ENCODE measurements around the gene STIMATE.

Gene STIMATE

DNA sequence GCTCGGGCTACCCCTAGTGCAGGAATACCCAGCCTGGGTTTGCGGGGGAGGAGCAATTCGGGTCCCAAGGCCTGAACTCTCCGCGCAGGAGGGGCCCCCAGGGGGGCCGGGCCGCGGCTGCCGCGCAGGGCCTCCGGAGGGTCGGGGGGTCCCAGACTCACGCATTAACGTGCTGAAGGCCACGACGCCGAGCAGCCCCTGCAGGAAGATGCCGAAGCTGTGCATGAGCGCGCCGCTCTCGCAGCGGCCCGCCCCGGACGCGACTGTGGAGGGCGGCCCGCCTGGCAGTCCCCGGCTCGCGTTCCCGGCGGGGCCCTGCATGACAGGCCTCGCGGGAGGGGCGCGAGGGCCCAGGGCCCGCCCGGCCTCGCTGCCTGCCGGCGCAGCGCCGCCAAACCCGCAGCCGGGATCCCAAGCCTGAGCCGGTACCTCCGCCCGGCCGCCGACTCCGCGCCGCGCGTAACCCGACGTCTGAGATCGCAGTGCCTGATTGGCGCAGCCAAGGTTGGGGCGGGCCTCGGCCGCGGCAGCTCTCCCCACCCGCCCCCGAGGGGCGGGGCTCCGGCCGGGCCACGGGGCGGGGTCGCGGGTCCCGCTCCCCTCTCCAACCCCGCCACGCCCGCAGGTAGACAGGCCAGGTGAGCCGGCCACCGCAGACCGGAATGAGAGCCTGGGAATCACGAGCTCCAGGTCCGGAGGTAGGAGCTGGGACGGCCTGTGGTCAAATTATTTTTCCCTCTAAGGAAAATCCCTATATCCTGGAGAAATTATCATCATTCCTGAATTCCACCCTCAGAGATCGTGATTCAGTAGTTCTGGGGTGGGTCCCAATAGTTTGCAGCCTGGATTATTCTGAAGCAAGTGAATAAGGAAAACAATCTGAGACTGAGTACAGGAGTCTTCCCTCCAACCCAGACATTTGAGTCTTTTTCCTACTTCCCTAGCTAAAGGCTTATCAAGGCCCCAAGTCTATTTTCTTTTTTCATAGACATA is at the start of gene STIMATE:
Gene STIMATE (minus strand): TSS at position 419 of the 993 bp plus-strand sequence. CDS start 98 bp downstream, at position 321.
- Mint-ChIP-seq H3K9me3 (no peaks in the 10 kb centered on the region), H3K27me3 (no peaks in the 10 kb centered on the region), H3K4me1 (peaks cover 44% of the 10 kb centered on the region)

GRCh38 chr3:52939600-52939999 is 42.3 kb upstream of the STIMATE start:
- Mint-ChIP-seq H3K27ac (no peak overlapping the region), H3K9me3 (no peaks in the 10 kb centered on the region), H3K27me3 (no peaks in the 10 kb centered on the region), H3K4me3 (no peak overlapping the region), H3K4me1 (peaks cover 15% of the 10 kb centered on the region)
- no peak for ATAC-seq
- no peak for DNase-seq

More for the DNA sequence above, at the start of gene STIMATE:
- Mint-ChIP-seq H3K27ac (peak within 1 kb of the TSS; percentile 66 to 94), H3K4me3 (peak within 1 kb of the TSS; percentile 95 to 98)
- ATAC-seq (peak; percentile 95), DNase-seq (peak; percentile 86 to 87)

GRCh38 chr3:52934630-52935530 is 37.5 kb upstream of the STIMATE start:
- no peaks in the 10 kb centered on the region for H3K9me3 Mint-ChIP-seq
- H3K27ac Mint-ChIP-seq: peak overlapping the region in 1 of 2 donors; percentile 42
- H3K27me3 Mint-ChIP-seq: no peaks in the 10 kb centered on the region
- peak overlapping the region in 1 of 2 donors; percentile 49 for H3K4me3 Mint-ChIP-seq
- DNase-seq (peak; percentile 34 to 65), ATAC-seq (peak; percentile 98)
- H3K4me1 Mint-ChIP-seq: peaks cover 14% of the 10 kb centered on the region

DNA sequence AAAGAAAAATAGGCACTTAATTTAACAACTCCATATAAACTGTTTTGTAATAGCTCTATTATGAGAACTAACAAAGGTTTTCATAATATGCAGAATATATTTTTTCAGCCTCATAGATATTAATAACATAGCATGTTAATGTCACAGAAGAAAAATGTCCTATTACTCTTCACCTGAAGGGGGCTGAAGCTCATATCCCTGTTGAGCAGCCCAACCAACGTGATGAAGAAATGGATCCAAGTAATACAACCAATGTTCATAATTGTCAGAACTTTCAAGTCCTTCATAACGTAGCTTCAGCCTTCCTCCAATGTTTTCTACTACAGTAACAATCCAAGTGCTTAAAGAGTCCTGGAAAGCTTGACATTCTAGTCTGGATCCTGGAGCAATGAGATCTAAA is 34.5 kb upstream of the STIMATE start:
- Mint-ChIP-seq H3K4me3 (no peak overlapping the region), H3K27me3 (no peaks in the 10 kb centered on the region), H3K4me1 (peaks cover 9% of the 10 kb centered on the region), H3K9me3 (no peaks in the 10 kb centered on the region), H3K27ac (no peak overlapping the region)
- DNase-seq: no peak
- ATAC-seq: no peak

GRCh38 chr3:52931328-52931727 is 34.0 kb upstream of the STIMATE start:
- Mint-ChIP-seq H3K4me3 (no peak overlapping the region), H3K27ac (peak overlapping the region in 1 of 2 donors; percentile 68), H3K4me1 (peaks cover 9% of the 10 kb centered on the region), H3K9me3 (no peaks in the 10 kb centered on the region), H3K27me3 (no peaks in the 10 kb centered on the region)
- ATAC-seq (no peak), DNase-seq (no peak)

- peaks cover 9% of the 10 kb centered on the region for H3K4me1 Mint-ChIP-seq
- no peak overlapping the region for H3K4me3 Mint-ChIP-seq
- DNase-seq: no peak
- H3K27ac Mint-ChIP-seq: no peak overlapping the region
- H3K27me3 Mint-ChIP-seq: no peaks in the 10 kb centered on the region
- no peak for ATAC-seq
- H3K9me3 Mint-ChIP-seq: no peaks in the 10 kb centered on the region
Measured at GRCh38 chr3:52930748-52931147, 33.4 kb upstream of the STIMATE start.

GRCh38 chr3:52926554-52926953 is 29.2 kb upstream of the STIMATE start:
- DNase-seq (no peak), ATAC-seq (no peak)
- no peaks in the 10 kb centered on the region for H3K27me3 Mint-ChIP-seq
- no peaks in the 10 kb centered on the region for H3K4me1 Mint-ChIP-seq
- H3K9me3 Mint-ChIP-seq: no peaks in the 10 kb centered on the region
- H3K27ac Mint-ChIP-seq: peak overlapping the region in 1 of 2 donors; percentile 55
- H3K4me3 Mint-ChIP-seq: no peak overlapping the region

GRCh38 chr3:52925405-52926313 is 28.3 kb upstream of the STIMATE start:
- Mint-ChIP-seq H3K4me3 (no peak overlapping the region), H3K9me3 (no peaks in the 10 kb centered on the region), H3K4me1 (no peaks in the 10 kb centered on the region), H3K27me3 (no peaks in the 10 kb centered on the region), H3K27ac (peak overlapping the region in 1 of 2 donors; percentile 74)
- DNase-seq (no peak), ATAC-seq (no peak)

DNA sequence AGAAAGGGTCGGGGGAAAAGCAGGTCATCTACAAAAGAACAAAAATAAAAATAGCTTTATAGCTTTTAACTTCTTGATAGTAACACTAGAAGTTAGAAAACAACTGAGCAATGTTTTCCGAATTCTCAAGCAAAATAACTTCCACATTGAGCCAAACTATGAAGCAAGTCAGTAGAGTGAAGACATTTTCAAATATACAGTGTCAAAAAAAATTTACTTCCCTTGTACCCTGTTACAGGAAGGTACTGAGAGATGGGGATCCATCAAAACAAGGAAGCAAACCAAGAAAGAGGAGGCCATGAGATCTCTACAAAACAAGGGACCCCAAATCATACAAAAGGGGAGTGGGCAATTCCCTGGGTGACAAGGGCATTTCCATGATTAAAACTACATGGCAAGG is 26.6 kb upstream of the STIMATE start:
- ATAC-seq (no peak), DNase-seq (no peak)
- no peaks in the 10 kb centered on the region for H3K9me3 Mint-ChIP-seq
- H3K27ac Mint-ChIP-seq: no peak overlapping the region
- no peaks in the 10 kb centered on the region for H3K4me1 Mint-ChIP-seq
- no peaks in the 10 kb centered on the region for H3K27me3 Mint-ChIP-seq
- H3K4me3 Mint-ChIP-seq: no peak overlapping the region

GRCh38 chr3:52920841-52921240 is 23.5 kb upstream of the STIMATE start:
- Mint-ChIP-seq H3K27ac (no peak overlapping the region), H3K9me3 (no peaks in the 10 kb centered on the region), H3K4me1 (no peaks in the 10 kb centered on the region), H3K4me3 (no peak overlapping the region), H3K27me3 (no peaks in the 10 kb centered on the region)
- DNase-seq (no peak), ATAC-seq (no peak)

DNA sequence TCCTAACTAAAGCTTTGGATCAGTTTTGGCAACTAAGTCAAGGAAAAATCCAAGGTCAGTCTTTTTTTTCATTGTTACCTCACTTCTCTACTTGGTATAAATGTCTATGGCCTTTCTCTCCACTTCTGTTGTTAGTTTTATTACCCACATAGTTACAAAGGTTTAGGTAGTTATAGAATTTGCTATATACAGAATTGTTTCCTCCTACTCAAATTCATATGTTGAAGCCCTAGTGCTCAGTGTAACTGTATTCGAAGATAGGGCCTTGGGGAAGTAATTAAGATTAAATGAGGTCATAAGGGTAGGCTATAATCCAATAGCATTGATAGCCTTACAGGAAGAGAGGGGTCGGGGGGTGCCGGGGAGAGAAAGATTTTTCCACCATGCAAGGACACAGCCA is 19.7 kb upstream of the STIMATE start:
- ATAC-seq (no peak), DNase-seq (no peak)
- H3K27me3 Mint-ChIP-seq: no peaks in the 10 kb centered on the region
- H3K27ac Mint-ChIP-seq: no peak overlapping the region
- no peaks in the 10 kb centered on the region for H3K9me3 Mint-ChIP-seq
- H3K4me3 Mint-ChIP-seq: no peak overlapping the region
- H3K4me1 Mint-ChIP-seq: no peaks in the 10 kb centered on the region

DNA sequence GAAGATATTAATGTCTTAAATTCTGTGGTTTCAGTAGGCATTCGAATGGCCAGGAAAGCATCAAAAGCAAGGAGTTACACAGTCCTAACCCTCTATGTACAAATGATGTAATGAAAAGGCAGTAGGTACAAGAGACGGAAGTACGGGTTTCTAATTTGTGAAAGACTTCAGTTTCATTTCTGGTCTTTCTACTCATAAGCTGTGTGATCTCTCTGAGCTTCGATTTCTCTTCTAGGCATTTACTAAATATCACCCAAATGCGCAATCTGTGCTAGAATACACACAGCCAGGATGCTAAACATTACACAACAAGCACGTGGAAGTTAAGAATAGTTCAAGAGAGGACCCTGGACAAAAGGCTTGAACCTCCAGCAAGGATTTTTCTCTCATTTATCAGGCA is 17.9 kb upstream of the STIMATE start:
- Mint-ChIP-seq H3K4me3 (no peak overlapping the region), H3K9me3 (no peaks in the 10 kb centered on the region), H3K27me3 (no peaks in the 10 kb centered on the region), H3K4me1 (no peaks in the 10 kb centered on the region), H3K27ac (peak overlapping the region in 1 of 2 donors; percentile 4)
- ATAC-seq (no peak), DNase-seq (no peak)

GRCh38 chr3:52912885-52913731 is 15.8 kb upstream of the STIMATE start:
- Mint-ChIP-seq H3K9me3 (no peaks in the 10 kb centered on the region), H3K27me3 (no peaks in the 10 kb centered on the region), H3K4me3 (no peak overlapping the region), H3K4me1 (no peaks in the 10 kb centered on the region), H3K27ac (no peak overlapping the region)
- ATAC-seq (no peak), DNase-seq (no peak)

- DNase-seq: no peak
- no peak overlapping the region for H3K27ac Mint-ChIP-seq
- H3K27me3 Mint-ChIP-seq: no peaks in the 10 kb centered on the region
- H3K9me3 Mint-ChIP-seq: no peaks in the 10 kb centered on the region
- H3K4me3 Mint-ChIP-seq: no peak overlapping the region
- no peaks in the 10 kb centered on the region for H3K4me1 Mint-ChIP-seq
- ATAC-seq: no peak
Measured at GRCh38 chr3:52910823-52911222, 13.5 kb upstream of the STIMATE start.
